Measurements from ENCODE around the gene LRTM2.

Gene LRTM2

DNA sequence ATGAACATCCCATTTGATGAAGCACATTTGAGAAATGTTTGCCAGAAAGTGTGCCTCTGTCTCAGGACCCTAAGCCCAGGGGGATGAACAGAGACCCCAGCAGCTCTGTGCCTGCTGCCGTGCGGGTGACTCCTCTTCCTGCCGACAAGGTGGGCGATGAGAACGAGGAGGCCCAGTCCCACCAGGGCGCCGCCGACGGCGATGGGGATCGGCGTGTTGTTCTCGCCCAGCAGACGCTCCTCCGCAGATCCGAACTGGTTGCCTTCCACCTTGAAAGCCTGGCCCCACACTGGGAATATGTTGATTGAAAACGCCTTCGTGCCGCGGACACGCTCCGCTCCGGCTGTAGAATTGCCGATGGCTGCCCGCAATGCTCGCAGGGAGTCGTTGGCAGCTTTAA is 44.1 kb downstream of the LRTM2 start:
- ChIA-PET POLR2A (no interaction called here), CTCF (no interaction called here)

DNA sequence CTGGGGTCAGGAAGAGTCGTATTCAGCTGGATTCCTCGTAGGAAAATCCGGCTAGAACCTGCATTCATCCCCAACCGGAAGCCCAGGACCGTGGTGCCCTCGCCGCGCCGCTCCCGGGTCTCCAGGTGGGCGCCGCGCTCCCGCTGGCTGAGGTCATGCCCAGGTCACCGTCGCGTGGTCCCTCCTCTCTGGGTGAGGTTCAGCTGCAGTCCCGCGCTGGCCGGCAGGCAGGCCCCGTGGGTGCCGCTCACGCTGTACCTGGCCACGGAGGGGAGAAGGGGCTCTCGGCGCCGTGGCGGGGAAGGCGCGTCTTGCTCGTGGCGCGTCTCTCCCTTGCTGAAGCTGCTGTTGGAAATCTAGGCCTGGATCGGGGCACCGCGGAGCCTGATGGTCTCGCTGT is 44.5 kb downstream of the LRTM2 start:
- CTCF ChIA-PET, result no interaction called here
- POLR2A ChIA-PET, result no interaction called here
- TF ChIP-seq BHLHE40 (IDR thresholded peaks at IDR 0.05; ENCODE audit: borderline replicate concordance) (no peak), SP1 (IDR thresholded peaks at IDR 0.05) (no peak), SUZ12 (IDR thresholded peaks at IDR 0.05) (no peak), HDGF (IDR thresholded peaks at IDR 0.05; ENCODE audit: borderline replicate concordance) (no peak), L3MBTL2 (conservative IDR thresholded peaks at IDR 0.05) (no peak)
- TF ChIP-seq, protein P1, sequence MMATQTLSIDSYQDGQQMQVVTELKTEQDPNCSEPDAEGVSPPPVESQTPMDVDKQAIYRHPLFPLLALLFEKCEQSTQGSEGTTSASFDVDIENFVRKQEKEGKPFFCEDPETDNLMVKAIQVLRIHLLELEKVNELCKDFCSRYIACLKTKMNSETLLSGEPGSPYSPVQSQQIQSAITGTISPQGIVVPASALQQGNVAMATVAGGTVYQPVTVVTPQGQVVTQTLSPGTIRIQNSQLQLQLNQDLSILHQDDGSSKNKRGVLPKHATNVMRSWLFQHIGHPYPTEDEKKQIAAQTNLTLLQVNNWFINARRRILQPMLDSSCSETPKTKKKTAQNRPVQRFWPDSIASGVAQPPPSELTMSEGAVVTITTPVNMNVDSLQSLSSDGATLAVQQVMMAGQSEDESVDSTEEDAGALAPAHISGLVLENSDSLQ (IDR thresholded peaks at IDR 0.05), result no peak
- no peak for DNase-seq (ENCODE audit: extremely low spot score)

More for the DNA sequence above, 44.1 kb downstream of the LRTM2 start:
- DNase-seq (ENCODE audit: extremely low spot score), result no peak
- TF ChIP-seq HDGF (IDR thresholded peaks at IDR 0.05; ENCODE audit: borderline replicate concordance) (no peak), ELF4 (IDR thresholded peaks at IDR 0.05) (no peak), BHLHE40 (IDR thresholded peaks at IDR 0.05; ENCODE audit: borderline replicate concordance) (no peak), L3MBTL2 (conservative IDR thresholded peaks at IDR 0.05) (no peak), FOXA1 (IDR thresholded peaks at IDR 0.05) (no peak), NFRKB (IDR thresholded peaks at IDR 0.05) (no peak), ZNF384 (IDR thresholded peaks at IDR 0.05) (no peak), SP1 (IDR thresholded peaks at IDR 0.05) (no peak), ARNT (IDR thresholded peaks at IDR 0.05) (no peak), LEF1 (IDR thresholded peaks at IDR 0.05; ENCODE audit: borderline replicate concordance) (no peak), CTBP1 (IDR thresholded peaks at IDR 0.05; ENCODE audit: borderline replicate concordance) (no peak), FOXM1 (IDR thresholded peaks at IDR 0.05; ENCODE audit: borderline replicate concordance) (no peak), FOXK2 (IDR thresholded peaks at IDR 0.05) (no peak)

DNA sequence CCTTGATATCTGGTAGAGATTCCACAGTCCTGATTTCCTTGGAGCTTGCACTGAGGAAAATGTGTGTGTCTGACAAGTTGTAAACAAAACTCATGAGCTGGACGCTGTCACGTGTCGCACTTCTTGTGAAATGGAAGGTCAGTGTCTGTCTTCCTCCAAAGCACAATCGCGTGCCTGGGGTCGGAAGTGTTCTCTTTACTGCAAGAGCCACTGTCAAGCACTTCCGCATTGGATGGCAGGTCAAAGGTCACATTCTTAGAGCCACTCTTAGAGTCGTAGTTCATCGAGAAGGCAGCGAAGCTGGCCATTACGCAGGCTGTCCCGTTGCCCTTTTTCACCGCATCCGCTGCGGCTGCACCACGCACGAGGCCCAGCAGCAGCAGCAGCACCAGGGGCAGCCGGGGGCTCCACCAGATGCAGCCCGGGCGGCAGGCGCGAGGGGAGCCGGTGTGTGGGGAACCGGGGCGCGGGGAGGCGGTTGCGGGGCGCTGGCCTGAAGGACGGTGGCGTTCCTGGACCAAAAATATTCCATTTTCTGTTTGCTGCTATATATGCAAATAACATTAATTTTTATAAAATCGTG is 45.0 kb downstream of the LRTM2 start:
- CTCF ChIA-PET, result no interaction called here

DNA sequence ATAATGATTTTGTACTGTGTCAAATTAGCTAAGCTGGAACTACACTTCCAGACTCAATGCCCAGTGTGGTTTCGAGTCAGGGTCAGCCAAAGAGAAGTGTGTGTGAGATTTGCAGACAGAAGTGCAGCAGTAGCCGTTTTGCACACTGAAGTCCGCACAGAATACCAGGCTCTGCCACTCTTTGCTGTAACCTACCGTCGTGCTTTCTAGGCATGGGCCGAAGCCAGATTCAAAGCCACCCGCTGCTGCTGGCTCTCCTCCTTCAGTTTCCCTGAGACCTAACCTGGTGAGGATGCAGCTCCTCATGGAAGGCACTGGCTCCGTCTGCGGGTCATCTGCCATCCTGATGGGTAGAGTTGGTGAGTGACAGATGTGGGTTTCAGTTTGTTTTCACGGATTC is 48.8 kb downstream of the LRTM2 start:
- POLR2A ChIA-PET, result no interaction called here
- TF ChIP-seq FOXA1 (IDR thresholded peaks at IDR 0.05) (no peak), LEF1 (IDR thresholded peaks at IDR 0.05; ENCODE audit: borderline replicate concordance) (no peak), ZNF384 (IDR thresholded peaks at IDR 0.05) (no peak), SP1 (IDR thresholded peaks at IDR 0.05) (no peak), FOXM1 (IDR thresholded peaks at IDR 0.05; ENCODE audit: borderline replicate concordance) (no peak)
- no peak for DNase-seq (ENCODE audit: extremely low spot score)
- CTCF ChIA-PET, result no interaction called here

More for the DNA sequence above, 45.0 kb downstream of the LRTM2 start:
- TF ChIP-seq, protein P1 (IDR thresholded peaks at IDR 0.05), result no peak
- no peak for DNase-seq (ENCODE audit: extremely low spot score)
- POLR2A ChIA-PET, result no interaction called here

DNA sequence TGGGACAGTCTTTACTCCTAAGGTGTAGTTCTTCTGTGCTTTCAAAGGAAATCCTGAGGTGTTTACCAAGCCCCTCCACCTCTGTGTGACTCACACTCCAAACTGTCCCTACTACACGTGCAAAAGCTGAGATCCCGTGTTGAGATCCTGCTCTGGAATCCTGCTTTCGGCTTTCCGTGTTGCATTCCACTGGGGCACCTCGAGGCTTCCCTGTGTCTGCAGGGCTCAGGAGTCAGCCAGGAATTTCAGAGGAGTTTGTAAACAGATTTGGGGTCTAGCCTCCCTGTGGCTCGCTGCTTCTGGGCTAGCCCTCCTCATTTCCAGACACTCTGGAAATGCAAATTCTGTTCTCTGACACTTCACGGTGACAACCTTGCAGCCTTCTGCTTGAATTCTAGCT is 49.7 kb downstream of the LRTM2 start:
- TF ChIP-seq ARNT (IDR thresholded peaks at IDR 0.05), result no peak
- no peak for TF ChIP-seq FOXA1 (IDR thresholded peaks at IDR 0.05)
- TF ChIP-seq FOXM1 (IDR thresholded peaks at IDR 0.05; ENCODE audit: borderline replicate concordance), result no peak
- no peak for TF ChIP-seq BHLHE40 (IDR thresholded peaks at IDR 0.05; ENCODE audit: borderline replicate concordance)
- TF ChIP-seq FOXK2 (IDR thresholded peaks at IDR 0.05), result no peak
- DNase-seq (ENCODE audit: extremely low spot score), result no peak
- CTCF ChIA-PET, result no interaction called here
- POLR2A ChIA-PET, result no interaction called here

DNA sequence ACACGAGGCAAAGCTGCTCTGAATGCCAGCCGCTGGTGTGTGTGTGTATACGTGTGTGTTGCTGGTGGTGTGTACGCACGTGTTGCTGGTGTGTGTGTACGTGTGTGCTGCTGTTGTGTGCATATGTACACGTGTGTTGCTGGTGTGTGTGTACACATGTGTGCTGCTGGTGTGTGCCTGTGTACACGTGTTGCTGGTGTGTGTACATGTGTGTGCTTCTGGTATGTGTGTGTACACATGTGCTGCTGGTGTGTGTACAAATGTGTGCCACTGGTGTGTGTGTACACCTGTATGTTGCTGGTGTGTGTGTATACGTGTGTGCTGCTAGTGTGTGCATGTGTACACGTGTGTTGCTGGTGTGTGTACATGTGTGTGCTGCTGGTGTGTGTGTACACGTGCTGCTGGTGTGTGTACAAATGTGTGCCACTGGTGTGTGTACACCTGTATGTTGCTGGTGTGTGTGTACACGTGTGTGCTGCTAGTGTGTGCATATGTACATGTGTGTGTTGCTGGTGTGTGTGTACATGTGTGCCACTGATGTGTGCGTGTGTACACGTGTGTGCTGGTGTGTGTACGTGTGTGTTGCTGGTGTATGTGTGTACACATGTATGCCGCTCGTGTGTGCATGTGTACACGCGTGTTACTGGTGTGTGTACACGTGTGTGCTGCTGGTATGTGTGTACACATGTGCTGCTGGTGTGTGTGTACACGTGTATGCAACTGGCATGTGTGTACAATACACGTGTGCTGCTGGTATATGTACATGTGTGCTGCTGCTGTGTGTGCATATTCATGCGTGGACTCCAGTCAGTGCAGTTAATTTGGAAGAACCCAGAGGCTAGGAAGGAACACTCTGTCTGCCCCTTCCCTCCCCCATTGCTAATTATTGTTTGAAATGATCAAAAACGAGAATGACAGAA is 50.9 kb downstream of the LRTM2 start:
- CTCF ChIA-PET, result no interaction called here
- DNase-seq (ENCODE audit: extremely low spot score), result no peak
- TF ChIP-seq ZNF384 (IDR thresholded peaks at IDR 0.05) (no peak), HDGF (IDR thresholded peaks at IDR 0.05; ENCODE audit: borderline replicate concordance) (no peak), SP1 (IDR thresholded peaks at IDR 0.05) (no peak), CTBP1 (IDR thresholded peaks at IDR 0.05; ENCODE audit: borderline replicate concordance) (no peak), SUZ12 (IDR thresholded peaks at IDR 0.05) (no peak), L3MBTL2 (conservative IDR thresholded peaks at IDR 0.05) (no peak), FOXA1 (IDR thresholded peaks at IDR 0.05) (no peak), FOXM1 (IDR thresholded peaks at IDR 0.05; ENCODE audit: borderline replicate concordance) (no peak), ARNT (IDR thresholded peaks at IDR 0.05) (no peak), LEF1 (IDR thresholded peaks at IDR 0.05; ENCODE audit: borderline replicate concordance) (no peak)
- POLR2A ChIA-PET, result no interaction called here

DNA sequence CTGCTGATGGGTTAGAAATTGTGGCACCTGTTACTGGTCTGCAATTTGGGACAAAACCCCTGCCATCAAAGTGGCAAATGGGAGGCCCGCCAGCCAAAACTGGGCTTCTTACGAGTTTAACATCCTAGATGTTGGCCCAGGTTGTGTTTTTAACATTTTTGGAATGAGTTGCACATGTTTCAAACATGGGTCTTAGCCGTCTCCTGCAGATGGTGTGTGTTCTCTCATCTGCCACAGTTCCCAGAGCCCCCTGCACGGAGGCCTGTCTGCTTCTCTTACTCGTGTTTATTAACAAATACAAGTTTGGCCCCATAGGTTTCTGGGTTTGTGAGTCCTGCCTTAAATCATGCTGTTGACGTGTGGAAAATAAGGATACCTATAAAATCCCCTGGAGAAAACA is 51.6 kb downstream of the LRTM2 start:
- ChIA-PET CTCF (interaction anchor here (0.6 kb wide), 1 partner anchor 651 kb away, joined by 3 read pairs; no protein-coding TSS in a partner anchor), POLR2A (no interaction called here)
- TF ChIP-seq FOXM1 (IDR thresholded peaks at IDR 0.05; ENCODE audit: borderline replicate concordance) (no peak), CTBP1 (IDR thresholded peaks at IDR 0.05; ENCODE audit: borderline replicate concordance) (no peak), SP1 (IDR thresholded peaks at IDR 0.05) (no peak), FOXA1 (IDR thresholded peaks at IDR 0.05) (no peak), TARDBP (IDR thresholded peaks at IDR 0.05) (no peak), L3MBTL2 (conservative IDR thresholded peaks at IDR 0.05) (no peak), LEF1 (IDR thresholded peaks at IDR 0.05; ENCODE audit: borderline replicate concordance) (no peak), SUZ12 (IDR thresholded peaks at IDR 0.05) (no peak), ELF4 (IDR thresholded peaks at IDR 0.05) (no peak), NFRKB (IDR thresholded peaks at IDR 0.05) (no peak), FOXK2 (IDR thresholded peaks at IDR 0.05) (no peak), ZNF384 (IDR thresholded peaks at IDR 0.05) (no peak), BHLHE40 (IDR thresholded peaks at IDR 0.05; ENCODE audit: borderline replicate concordance) (no peak), HDGF (IDR thresholded peaks at IDR 0.05; ENCODE audit: borderline replicate concordance) (no peak), ARNT (IDR thresholded peaks at IDR 0.05) (no peak)
- DNase-seq (ENCODE audit: extremely low spot score), result no peak
